CD14-positive monocyte (primary cell): ENCODE measurements around the gene JMJD6. TPM values are rescaled to one million over a fixed set of nuclear protein-coding genes. Genes with fewer than 3 reads are reported as not detected.

ENCODE experiments used
- DNase-seq, 3 donors: peaks; one replicate each; pipeline ENCODE4 v3.0.0-alpha.2; 2011 to 2022
- H2AFZ ChIP-seq: 2 replicates; pipeline ENCODE4 v1.6.0; 2012; ENCODE audit warnings: mild to moderate bottlenecking, low read depth, low read length, inconsistent platforms; ENCODE audit not compliant: insufficient read depth, poor library complexity, severe bottlenecking
- H3K27ac ChIP-seq, 2 donors: 1 replicate in 1 of 2; 2 replicates in 1 of 2; pipeline ENCODE4 v1.5.1; 2012 to 2013; ENCODE audit warnings: low read length in 2 of 2, control low read depth in 1 of 2, inconsistent platforms in 1 of 2, low read depth in 1 of 2, mild to moderate bottlenecking in 1 of 2
- H3K27me3 ChIP-seq, 2 donors: one replicate each; pipeline versions ENCODE4 v1.6.0 to v1.6.1; 2011 to 2013; ENCODE audit warnings: low read length in 2 of 2; ENCODE audit not compliant: control insufficient read depth in 2 of 2, insufficient read depth in 2 of 2
- H3K36me3 ChIP-seq, 2 donors: replicated peaks in 1 of 2; 1 replicate in 1 of 2; 2 replicates in 1 of 2; pipeline versions ENCODE4 v1.5.1 to v1.6.1; 2012 to 2013; ENCODE audit warnings: low read length in 2 of 2, control low read depth in 1 of 2, inconsistent platforms in 1 of 2, mild to moderate bottlenecking in 1 of 2; ENCODE audit not compliant: insufficient read depth in 2 of 2, control insufficient read depth in 1 of 2
- H3K4me1 ChIP-seq, 2 donors: 1 replicate in 1 of 2; 2 replicates in 1 of 2; pipeline versions ENCODE4 v1.5.1 to v1.6.1; 2012 to 2013; ENCODE audit warnings: low read length in 2 of 2, control low read depth in 1 of 2, inconsistent platforms in 1 of 2, mild to moderate bottlenecking in 1 of 2, moderate library complexity in 1 of 2; ENCODE audit not compliant: insufficient read depth in 2 of 2, control insufficient read depth in 1 of 2
- H3K4me2 ChIP-seq: replicated peaks from 2 replicates; pipeline ENCODE3; 2012; ENCODE audit warnings: low read length, moderate library complexity, mild to moderate bottlenecking; ENCODE audit not compliant: poor library complexity, severe bottlenecking; ENCODE audit errors: extremely low read depth
- H3K4me3 ChIP-seq, 3 experiments: fragments of 200-600 bp in 1 of 3; sonication (generic) in 1 of 3; replicated peaks in 1 of 3; 1 replicate in 2 of 3; 2 replicates in 1 of 3; pipeline ENCODE4 v1.5.1; 2011 to 2013; ENCODE audit warnings: low read length in 3 of 3, mild to moderate bottlenecking in 3 of 3, control low read depth in 2 of 3, low read depth in 2 of 3, inconsistent platforms in 1 of 3, moderate library complexity in 1 of 3
- H3K79me2 ChIP-seq: 2 replicates; pipeline ENCODE4 v1.6.0; 2012; ENCODE audit warnings: mild to moderate bottlenecking, control low read depth, inconsistent platforms, low read length, moderate library complexity; ENCODE audit not compliant: insufficient read depth
- H3K9ac ChIP-seq: 2 replicates; pipeline ENCODE4 v1.6.0; 2017; ENCODE audit warnings: low read length, mild to moderate bottlenecking; ENCODE audit not compliant: insufficient read depth, poor library complexity, severe bottlenecking
- H3K9me3 ChIP-seq, 2 donors: replicated peaks in 1 of 2; 1 replicate in 1 of 2; 2 replicates in 1 of 2; pipeline versions ENCODE4 v1.5.1 to v1.6.1; 2012 to 2013; ENCODE audit warnings: low read length in 2 of 2, control low read depth in 1 of 2; ENCODE audit not compliant: control insufficient read depth in 1 of 2, insufficient read depth in 1 of 2
- H4K20me1 ChIP-seq: 2 replicates; pipeline ENCODE4 v1.6.0; 2012; ENCODE audit warnings: mild to moderate bottlenecking, low read length, control low read depth, moderate library complexity; ENCODE audit not compliant: insufficient read depth
- H3K27ac Mint-ChIP-seq, 7 donors: one replicate each; pipeline ENCODE4 v1.8.0; 2020; ENCODE audit warnings: mild to moderate bottlenecking in 7 of 7, mixed read lengths in 7 of 7, moderate library complexity in 6 of 7, inconsistent platforms in 2 of 7
- H3K27me3 Mint-ChIP-seq, 3 donors: one replicate each; pipeline ENCODE4 v1.8.0; 2021 to 2022; ENCODE audit warnings: low read depth in 3 of 3, mild to moderate bottlenecking in 3 of 3, mixed read lengths in 3 of 3, moderate library complexity in 3 of 3, inconsistent platforms in 1 of 3
- H3K36me3 Mint-ChIP-seq, 2 donors: one replicate each; pipeline ENCODE4 v1.8.0; 2020; ENCODE audit warnings: mixed read lengths in 2 of 2, inconsistent platforms in 1 of 2, mild to moderate bottlenecking in 1 of 2
- H3K4me1 Mint-ChIP-seq: one replicate; pipeline ENCODE4 v1.8.0; 2020; ENCODE audit warnings: mild to moderate bottlenecking, mixed read lengths
- H3K4me3 Mint-ChIP-seq, 2 donors: one replicate each; pipeline ENCODE4 v1.8.0; 2020; ENCODE audit warnings: mild to moderate bottlenecking in 2 of 2, mixed read lengths in 2 of 2, moderate library complexity in 1 of 2
- H3K9me3 Mint-ChIP-seq, 7 donors: one replicate each; pipeline ENCODE4 v1.8.0; 2020 to 2022; ENCODE audit warnings: mixed read lengths in 7 of 7, mild to moderate bottlenecking in 6 of 7, moderate library complexity in 6 of 7, inconsistent platforms in 2 of 7
- WGBS: methylation state at CpG from one replicate; pipeline ENCODE4 v1.1.5; 2013; ENCODE audit warnings: missing lambda C conversion rate; ENCODE audit not compliant: insufficient coverage; 5-methylcytosine and 5-hydroxymethylcytosine counted together
- intact Hi-C, 2 donors: fragments of 100-400 bp; cut with micrococcal nuclease; formaldehyde crosslinking; loops; one replicate each; pipeline versions ENCODE4 v1.15.0 to v1.15.1; 2023
- polyA plus RNA-seq, 3 donors: library from polyadenylated mRNA; depleted of rRNA in 1 of 3; unstranded in 2 of 3; stranded (reverse) in 1 of 3; fragments of 300-500 nt in 2 of 3; fragments of >200 nt in 1 of 3; fragmentation: Illumina TruSeq in 2 of 3; gene quantifications; 1 replicate in 2 of 3; 2 replicates in 1 of 3; pipeline ENCODE4 v1.2.3, GENCODE V29; 2012 to 2021
- TF ChIP-seq, protein P1 (sequence below): fragments of 200-600 bp; IDR thresholded peaks from one replicate; pipeline ENCODE4 v1.8.0; 2022; ENCODE audit warnings: antibody characterized with exemption, mild to moderate bottlenecking

Gene JMJD6
- polyA plus RNA-seq, 3 donors: 24.6 to 75.0 (median 26.2) TPM

DNA sequence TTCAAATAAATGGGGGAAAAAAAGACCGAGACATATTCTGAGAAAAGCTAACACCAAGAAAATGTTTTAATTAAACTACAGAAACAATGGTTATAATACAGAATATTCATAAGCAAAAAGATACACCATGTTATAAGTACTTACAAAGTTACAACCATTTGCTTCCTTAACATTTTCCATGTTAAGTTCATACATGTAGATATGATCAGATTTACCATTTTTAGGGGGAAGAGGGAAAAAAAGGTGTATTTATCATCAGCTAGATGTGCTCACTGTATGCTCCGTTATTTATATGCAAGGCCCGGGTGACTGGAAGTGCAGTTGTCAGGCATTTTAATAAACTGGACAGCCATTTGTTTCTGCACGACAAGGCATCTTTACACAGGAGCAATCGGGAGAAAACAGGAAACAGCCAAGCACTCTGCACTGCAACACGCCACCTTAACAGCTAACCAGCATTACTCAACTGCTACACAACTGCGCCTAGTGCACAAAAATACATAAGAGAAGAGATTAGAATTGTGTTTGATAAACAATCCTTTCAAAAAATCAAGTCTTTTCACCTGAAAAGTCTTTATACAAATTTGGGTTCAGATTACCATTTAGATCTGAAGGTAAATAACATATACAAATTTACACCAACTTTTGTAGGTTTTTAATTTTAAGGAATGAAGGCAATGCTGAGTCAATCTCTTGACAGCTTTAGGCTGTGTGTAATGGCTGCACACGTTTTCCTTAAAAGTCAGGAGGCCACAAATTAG lies 7.9 kb upstream of the JMJD6 start:
- peak overlapping the region; percentile 87 for H3K4me2 ChIP-seq
- peaks cover 0 to 2% (median 0%) of the 10 kb centered on the region in 7 donors for H3K9me3 Mint-ChIP-seq
- intact Hi-C loops: loop anchor here in 1 of 2 donors (10.0 kb wide), 1 partner anchor 469 kb away; the partner anchor contains the start of gene UBALD2
- peak overlapping the region in 1 of 2 donors; percentile 99 for H3K27ac ChIP-seq
- peaks cover 62% of the 10 kb centered on the region for H4K20me1 ChIP-seq
- peaks cover 46 to 62% of the 10 kb centered on the region in 2 donors for H3K36me3 Mint-ChIP-seq
- peaks cover 37 to 44% of the 10 kb centered on the region in 2 donors for H3K4me1 ChIP-seq
- peak overlapping the region; percentile 81 to 99 for H3K4me3 Mint-ChIP-seq
- H3K4me1 Mint-ChIP-seq: peaks cover 48% of the 10 kb centered on the region
- H2AFZ ChIP-seq: no peak overlapping the region
- peaks cover 90% of the 10 kb centered on the region for H3K79me2 ChIP-seq
- WGBS: 14% methylated on average over 3 of the region's 8 CpGs
- TF ChIP-seq, protein P1, sequence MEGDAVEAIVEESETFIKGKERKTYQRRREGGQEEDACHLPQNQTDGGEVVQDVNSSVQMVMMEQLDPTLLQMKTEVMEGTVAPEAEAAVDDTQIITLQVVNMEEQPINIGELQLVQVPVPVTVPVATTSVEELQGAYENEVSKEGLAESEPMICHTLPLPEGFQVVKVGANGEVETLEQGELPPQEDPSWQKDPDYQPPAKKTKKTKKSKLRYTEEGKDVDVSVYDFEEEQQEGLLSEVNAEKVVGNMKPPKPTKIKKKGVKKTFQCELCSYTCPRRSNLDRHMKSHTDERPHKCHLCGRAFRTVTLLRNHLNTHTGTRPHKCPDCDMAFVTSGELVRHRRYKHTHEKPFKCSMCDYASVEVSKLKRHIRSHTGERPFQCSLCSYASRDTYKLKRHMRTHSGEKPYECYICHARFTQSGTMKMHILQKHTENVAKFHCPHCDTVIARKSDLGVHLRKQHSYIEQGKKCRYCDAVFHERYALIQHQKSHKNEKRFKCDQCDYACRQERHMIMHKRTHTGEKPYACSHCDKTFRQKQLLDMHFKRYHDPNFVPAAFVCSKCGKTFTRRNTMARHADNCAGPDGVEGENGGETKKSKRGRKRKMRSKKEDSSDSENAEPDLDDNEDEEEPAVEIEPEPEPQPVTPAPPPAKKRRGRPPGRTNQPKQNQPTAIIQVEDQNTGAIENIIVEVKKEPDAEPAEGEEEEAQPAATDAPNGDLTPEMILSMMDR: no peak
- H3K36me3 ChIP-seq: peaks cover 41 to 64% of the 10 kb centered on the region in 2 donors
- H3K9ac ChIP-seq: no peak overlapping the region
- no peaks in the 10 kb centered on the region for H3K9me3 ChIP-seq
- H3K27me3 Mint-ChIP-seq: peaks cover 0 to 2% (median 0%) of the 10 kb centered on the region in 3 donors
- H3K27ac Mint-ChIP-seq: peak overlapping the region; percentile 57 to 98 (median 82)
- no peaks in the 10 kb centered on the region for H3K27me3 ChIP-seq
- DNase-seq: peak in 2 of 3 donors; percentile 60 to 61
- H3K4me3 ChIP-seq: peak overlapping the region in 2 of 3 experiments; percentile 93 to 100

DNA sequence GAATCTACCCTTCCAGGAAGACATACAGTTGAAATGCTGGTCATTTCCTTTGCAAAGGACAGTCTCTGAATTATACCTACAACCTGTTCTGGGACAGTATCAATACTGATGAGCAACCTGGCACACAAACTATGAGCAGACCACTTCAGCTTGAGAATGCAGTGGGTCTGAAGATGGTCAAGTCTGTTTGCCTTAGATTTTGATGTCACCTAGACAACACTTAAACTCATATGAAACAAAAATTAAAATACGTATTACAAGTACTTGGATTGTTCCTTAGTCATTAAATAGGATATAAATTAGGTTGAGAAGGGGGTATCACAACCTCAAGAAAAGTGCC lies 7.2 kb upstream of the JMJD6 start:
- Histone ChIP-seq H4K20me1 (peaks cover 61% of the 10 kb centered on the region), H3K9ac (no peak overlapping the region), H3K4me3 (peak overlapping the region in 1 of 3 experiments; percentile 100), H3K4me1 (peaks cover 31 to 42% of the 10 kb centered on the region in 2 donors), H2AFZ (no peak overlapping the region), H3K36me3 (peaks cover 42 to 64% of the 10 kb centered on the region in 2 donors), H3K9me3 (no peaks in the 10 kb centered on the region), H3K27me3 (no peaks in the 10 kb centered on the region), H3K79me2 (peaks cover 90% of the 10 kb centered on the region), H3K4me2 (no peak overlapping the region), H3K27ac (peak overlapping the region in 1 of 2 donors; percentile 99)
- Mint-ChIP-seq H3K9me3 (peaks cover 0 to 2% (median 0%) of the 10 kb centered on the region in 7 donors), H3K27me3 (peaks cover 0 to 2% (median 2%) of the 10 kb centered on the region in 3 donors), H3K27ac (peak overlapping the region in 4 of 7 donors; percentile 11 to 98 (median 50)), H3K4me3 (no peak overlapping the region), H3K4me1 (peaks cover 46% of the 10 kb centered on the region), H3K36me3 (peaks cover 47 to 63% of the 10 kb centered on the region in 2 donors)
- intact Hi-C loops: loop anchor here in 1 of 2 donors (10.0 kb wide), 1 partner anchor 469 kb away; the partner anchor contains the start of gene UBALD2
- TF ChIP-seq, protein P1: no peak
- no peak for DNase-seq
- WGBS: no CpG with 5 or more reads among the region's 1 CpG
